ENCODE measurements around the gene KCNK5. TPM values are rescaled to one million over a fixed set of nuclear protein-coding genes. Genes with fewer than 3 reads are reported as not detected.

The KCNK5 gene
- total and polyA plus RNA-seq, 2 donors (not counting 1 experiment from before 2014, with no cell fraction given) = 0.07 TPM; not detected in 1

GRCh38 chr6:39214846-39215639, 14.2 kb downstream of the KCNK5 start:
- H3K4me2 ChIP-seq (replicated peaks; ENCODE audit: low read depth, low read length, poor library complexity, severe bottlenecking) = no peak overlapping the region
- intact Hi-C loops (cut with micrococcal nuclease) = no loop called here
- no peak overlapping the region for H3K4me3 ChIP-seq (ENCODE audit: control extremely low read depth in 1 of 5, extremely low read depth in 1 of 5, insufficient read depth in 1 of 5, low read depth in 2 of 5, low read length in 4 of 5)
- no peaks in the 10 kb centered on the region for H3K27me3 ChIP-seq (replicated peaks in 1 of 4; ENCODE audit: control extremely low read depth in 1 of 4, control insufficient read depth in 3 of 4, insufficient read depth in 4 of 4, low read length in 3 of 4)
- Mint-ChIP-seq H3K4me1 (no peaks in the 10 kb centered on the region), H3K27ac (no peak overlapping the region), H3K27me3 (peaks cover 28% of the 10 kb centered on the region), H3K9me3 (ENCODE audit: insufficient read depth) (no peaks in the 10 kb centered on the region), H3K4me3 (no peak overlapping the region)
- H3K4me1 ChIP-seq (ENCODE audit: control insufficient read depth in 2 of 2, insufficient read depth in 2 of 2, low read length in 2 of 2) = no peaks in the 10 kb centered on the region
- H3K9ac ChIP-seq (ENCODE audit: low read length) = no peak overlapping the region
- WGBS (ENCODE audit: insufficient coverage) = no CpG with 5 or more reads among the region's 10 CpGs
- POLR2A ChIA-PET = no interaction called here
- H3K79me2 ChIP-seq (ENCODE audit: control insufficient read depth, insufficient read depth, low read length) = no peaks in the 10 kb centered on the region
- no peaks in the 10 kb centered on the region for H4K20me1 ChIP-seq (ENCODE audit: control insufficient read depth, insufficient read depth, low read length, poor library complexity, severe bottlenecking)
- CTCF ChIA-PET = no interaction called here
- no peak overlapping the region for H3K27ac ChIP-seq (ENCODE audit: low read length in 2 of 2)
- H2AFZ ChIP-seq (ENCODE audit: insufficient read depth, low read depth, low read length, poor library complexity, severe bottlenecking) = no peak overlapping the region
- H3K9me3 ChIP-seq (ENCODE audit: control extremely low read depth in 1 of 3, control insufficient read depth in 2 of 3, insufficient read depth in 1 of 3, low read length in 2 of 3) = peaks cover 0 to 3% (median 0%) of the 10 kb centered on the region in 3 donors
- DNase-seq = no peak
- TF ChIP-seq CTCF (IDR thresholded peaks at IDR 0.05) = no peak
- no peak for TF ChIP-seq EZH2 (IDR thresholded peaks at IDR 0.05; ENCODE audit: borderline replicate concordance, insufficient read depth, low read depth, low read length, poor library complexity, severe bottlenecking)
- H3K36me3 ChIP-seq (replicated peaks in 1 of 2; ENCODE audit: control extremely low read depth in 1 of 2, control insufficient read depth in 1 of 2, extremely low read depth in 1 of 2, insufficient read depth in 2 of 2, low read length in 1 of 2) = no peaks in the 10 kb centered on the region
- no peak for ATAC-seq (ENCODE audit: low read depth)

GRCh38 chr6:39214120-39214813, 15.0 kb downstream of the KCNK5 start:
- Histone ChIP-seq H3K27me3 (replicated peaks in 1 of 4; ENCODE audit: control extremely low read depth in 1 of 4, control insufficient read depth in 3 of 4, insufficient read depth in 4 of 4, low read length in 3 of 4) (no peaks in the 10 kb centered on the region), H4K20me1 (ENCODE audit: control insufficient read depth, insufficient read depth, low read length, poor library complexity, severe bottlenecking) (no peaks in the 10 kb centered on the region), H3K4me3 (ENCODE audit: control extremely low read depth in 1 of 5, extremely low read depth in 1 of 5, insufficient read depth in 1 of 5, low read depth in 2 of 5, low read length in 4 of 5) (no peak overlapping the region), H3K79me2 (ENCODE audit: control insufficient read depth, insufficient read depth, low read length) (no peaks in the 10 kb centered on the region), H3K27ac (ENCODE audit: low read length in 2 of 2) (no peak overlapping the region), H3K36me3 (replicated peaks in 1 of 2; ENCODE audit: control extremely low read depth in 1 of 2, control insufficient read depth in 1 of 2, extremely low read depth in 1 of 2, insufficient read depth in 2 of 2, low read length in 1 of 2) (no peaks in the 10 kb centered on the region), H2AFZ (ENCODE audit: insufficient read depth, low read depth, low read length, poor library complexity, severe bottlenecking) (no peak overlapping the region), H3K4me1 (ENCODE audit: control insufficient read depth in 2 of 2, insufficient read depth in 2 of 2, low read length in 2 of 2) (no peaks in the 10 kb centered on the region), H3K4me2 (replicated peaks; ENCODE audit: low read depth, low read length, poor library complexity, severe bottlenecking) (no peak overlapping the region), H3K9ac (ENCODE audit: low read length) (no peak overlapping the region), H3K9me3 (ENCODE audit: control extremely low read depth in 1 of 3, control insufficient read depth in 2 of 3, insufficient read depth in 1 of 3, low read length in 2 of 3) (peaks cover 0 to 3% (median 0%) of the 10 kb centered on the region in 3 donors)
- no peak for ATAC-seq (ENCODE audit: low read depth)
- POLR2A ChIA-PET = no interaction called here
- no peaks in the 10 kb centered on the region for H3K9me3 Mint-ChIP-seq (ENCODE audit: insufficient read depth)
- CTCF ChIA-PET = no interaction called here
- intact Hi-C loops (cut with micrococcal nuclease) = no loop called here
- no peak for DNase-seq
- WGBS (ENCODE audit: insufficient coverage) = 89% methylated on average over 5 of the region's 8 CpGs
- H3K27ac Mint-ChIP-seq = no peak overlapping the region
- TF ChIP-seq CTCF (IDR thresholded peaks at IDR 0.05) = no peak
- no peak for TF ChIP-seq EZH2 (IDR thresholded peaks at IDR 0.05; ENCODE audit: borderline replicate concordance, insufficient read depth, low read depth, low read length, poor library complexity, severe bottlenecking)
- H3K4me3 Mint-ChIP-seq = no peak overlapping the region
- H3K27me3 Mint-ChIP-seq = peaks cover 32% of the 10 kb centered on the region
- H3K4me1 Mint-ChIP-seq = no peaks in the 10 kb centered on the region
